Stimulated activated naive CD4-positive, alpha-beta T cell (primary cell): ENCODE measurements around the gene ACACB.
A peak's percentile ranks its signal among the peaks of the same experiment; 100 is the strongest.

Experiments
- DNase-seq, 6 experiments: peaks; one replicate each; lab custom pipeline; 2025; lab: John Stamatoyannopoulos, UW

ACACB gene

GRCh38 chr12:109115758-109116610, at the start of gene ACACB:
TSS of gene ACACB (plus strand) at chr12:109116587. CDS start at chr12:109139406, 22,819 bp downstream.
- no peak for DNase-seq

DNA sequence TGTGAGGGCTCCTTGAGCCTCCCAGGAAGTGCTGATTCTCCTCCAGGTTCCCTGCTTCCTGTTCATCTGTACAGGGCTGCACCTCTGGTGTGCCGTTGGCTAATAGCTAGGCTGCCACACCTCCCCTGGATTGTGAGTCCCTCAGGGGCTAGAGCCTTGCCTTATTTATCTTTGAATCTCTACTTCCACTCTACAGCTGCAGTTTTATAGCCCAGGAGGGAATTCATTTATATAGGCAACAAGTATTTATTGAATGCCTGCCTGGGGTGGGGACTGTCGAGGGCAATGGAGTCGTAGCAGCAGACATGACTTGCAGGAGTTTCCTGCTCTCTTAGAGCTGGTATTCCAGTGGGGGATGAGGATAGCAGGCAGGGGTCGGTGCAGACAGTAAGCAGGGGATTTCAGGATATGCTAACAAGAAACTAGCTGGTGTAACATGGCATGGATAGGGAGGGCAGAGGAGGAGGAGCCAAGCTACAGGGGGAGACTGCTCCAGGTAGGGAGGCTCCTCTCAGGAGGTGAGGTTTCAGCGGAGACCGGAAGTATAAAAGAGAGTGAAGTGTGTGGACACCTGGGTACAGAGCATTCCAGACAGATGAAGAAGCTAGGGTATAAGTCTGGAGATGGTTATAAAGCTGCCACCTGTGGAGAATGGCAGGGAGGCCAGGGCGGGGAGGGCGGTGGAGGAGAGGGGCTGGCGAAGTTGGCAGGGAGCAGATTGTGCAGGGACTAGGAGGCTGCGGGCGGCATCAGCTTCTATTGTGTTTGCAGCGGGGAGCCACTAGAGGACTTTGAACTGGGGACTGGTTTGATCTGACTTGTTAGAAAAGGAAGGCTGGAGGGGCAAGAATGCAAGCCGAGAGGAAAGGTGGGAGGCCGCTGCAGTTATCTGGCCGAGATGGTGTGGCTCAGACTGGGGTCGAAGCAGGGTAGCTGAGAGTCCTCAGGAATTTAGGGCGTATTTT, 46.8 kb upstream of the ACACB start:
- no peak for DNase-seq

GRCh38 chr12:109074866-109075265, 41.5 kb upstream of the ACACB start:
- no peak for DNase-seq

DNA sequence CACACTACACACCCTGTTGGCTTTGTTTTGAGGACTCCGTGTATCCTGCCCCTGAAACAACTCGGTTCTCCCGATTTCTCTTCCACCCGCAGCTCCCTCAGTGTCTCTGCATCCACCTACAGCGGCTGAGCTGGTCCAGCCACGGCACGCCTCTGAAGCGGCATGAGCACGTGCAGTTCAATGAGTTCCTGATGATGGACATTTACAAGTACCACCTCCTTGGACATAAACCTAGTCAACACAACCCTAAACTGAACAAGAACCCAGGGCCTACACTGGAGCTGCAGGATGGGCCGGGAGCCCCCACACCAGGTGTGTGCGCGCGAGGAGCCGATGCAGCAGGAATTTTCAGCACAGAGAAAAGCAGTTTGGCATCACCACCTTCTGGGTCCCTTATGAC, 33.6 kb upstream of the ACACB start:
- no peak for DNase-seq

DNA sequence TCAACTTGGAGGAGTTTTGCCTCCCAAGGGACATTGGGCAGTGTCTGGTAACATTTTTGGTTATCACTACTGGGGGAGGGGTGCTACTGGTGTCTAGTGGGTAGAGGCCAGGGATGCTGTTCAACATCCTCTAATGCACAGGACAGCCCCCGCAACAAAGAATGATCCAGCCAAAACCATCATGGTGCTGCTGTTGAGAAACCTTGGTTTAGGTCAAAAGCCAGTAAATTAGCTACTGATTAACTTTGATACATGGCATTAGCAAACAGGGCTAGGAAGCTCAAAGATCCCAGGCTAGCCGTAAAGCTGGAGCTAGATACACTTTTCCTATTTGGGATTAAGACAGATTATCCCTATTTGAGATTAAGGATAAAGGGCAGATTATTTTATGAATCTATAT, 32.0 kb upstream of the ACACB start:
- no peak for DNase-seq

GRCh38 chr12:109085590-109085989, 30.8 kb upstream of the ACACB start:
- no peak for DNase-seq

GRCh38 chr12:109087250-109087649, 29.1 kb upstream of the ACACB start:
- DNase-seq = no peak

DNA sequence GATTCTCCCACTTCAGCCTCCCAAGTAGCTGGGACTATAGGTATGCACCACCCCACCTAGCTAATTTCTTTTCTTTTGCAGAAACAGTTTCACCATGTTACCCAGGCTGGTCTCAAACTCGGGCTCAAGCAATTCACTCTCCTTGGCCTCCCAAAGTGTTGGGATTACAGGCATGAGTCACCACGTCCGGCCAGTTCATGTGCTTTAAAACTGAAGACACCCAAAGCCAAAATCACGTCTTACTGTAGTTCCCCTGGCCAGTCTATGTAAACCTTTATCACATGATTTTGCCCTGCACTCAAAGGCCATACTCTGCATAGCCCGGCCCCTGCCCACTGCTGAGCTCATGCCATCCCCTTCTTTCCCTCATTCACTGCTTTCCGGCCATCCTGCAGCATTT, 27.6 kb upstream of the ACACB start:
- no peak for DNase-seq

DNA sequence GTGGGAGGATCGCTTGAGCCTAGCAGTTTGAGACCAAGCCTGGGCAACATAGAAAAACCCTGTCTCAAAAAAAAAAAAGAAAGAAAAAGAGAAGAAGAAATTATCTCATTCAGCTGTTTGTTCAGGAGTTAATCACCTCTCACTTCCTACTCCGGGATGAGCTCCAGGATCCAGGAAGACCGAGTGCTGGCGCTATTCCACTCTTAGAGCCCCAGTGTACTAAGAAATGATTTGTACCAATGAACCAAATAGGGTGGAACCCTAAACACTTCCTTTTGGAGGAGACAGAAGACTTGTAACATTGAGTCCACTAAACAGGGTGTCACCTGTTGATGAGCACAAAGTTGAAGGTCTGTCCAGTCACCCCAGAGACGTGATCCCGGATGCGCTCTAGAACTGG, 26.7 kb upstream of the ACACB start:
- DNase-seq = no peak

DNA sequence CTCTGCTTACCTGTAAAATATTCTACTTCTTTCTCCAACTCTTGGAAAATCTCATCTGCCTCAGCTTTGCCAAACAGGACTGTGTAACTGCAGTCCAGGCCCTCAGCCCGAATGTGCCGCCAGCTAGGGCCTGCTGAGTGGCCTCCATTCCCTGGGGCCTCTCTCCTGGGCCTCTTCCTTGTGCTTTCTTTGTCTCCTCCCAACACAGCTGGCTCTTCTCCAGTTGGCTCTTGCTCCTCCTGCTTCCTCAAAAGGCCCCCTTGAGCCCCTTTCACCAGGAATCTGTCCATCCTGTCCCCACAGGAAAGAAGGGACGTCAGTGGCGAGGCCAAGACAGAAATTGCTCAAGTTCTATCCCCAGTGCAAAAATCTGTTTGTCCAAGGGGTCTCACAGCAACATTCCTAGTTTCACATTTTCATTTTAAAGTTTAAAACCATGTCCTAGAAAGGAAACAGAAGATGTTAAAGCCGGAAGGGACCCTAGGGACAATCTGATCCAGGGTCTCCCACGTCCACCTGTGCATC, 23.8 kb upstream of the ACACB start:
- DNase-seq = no peak

DNA sequence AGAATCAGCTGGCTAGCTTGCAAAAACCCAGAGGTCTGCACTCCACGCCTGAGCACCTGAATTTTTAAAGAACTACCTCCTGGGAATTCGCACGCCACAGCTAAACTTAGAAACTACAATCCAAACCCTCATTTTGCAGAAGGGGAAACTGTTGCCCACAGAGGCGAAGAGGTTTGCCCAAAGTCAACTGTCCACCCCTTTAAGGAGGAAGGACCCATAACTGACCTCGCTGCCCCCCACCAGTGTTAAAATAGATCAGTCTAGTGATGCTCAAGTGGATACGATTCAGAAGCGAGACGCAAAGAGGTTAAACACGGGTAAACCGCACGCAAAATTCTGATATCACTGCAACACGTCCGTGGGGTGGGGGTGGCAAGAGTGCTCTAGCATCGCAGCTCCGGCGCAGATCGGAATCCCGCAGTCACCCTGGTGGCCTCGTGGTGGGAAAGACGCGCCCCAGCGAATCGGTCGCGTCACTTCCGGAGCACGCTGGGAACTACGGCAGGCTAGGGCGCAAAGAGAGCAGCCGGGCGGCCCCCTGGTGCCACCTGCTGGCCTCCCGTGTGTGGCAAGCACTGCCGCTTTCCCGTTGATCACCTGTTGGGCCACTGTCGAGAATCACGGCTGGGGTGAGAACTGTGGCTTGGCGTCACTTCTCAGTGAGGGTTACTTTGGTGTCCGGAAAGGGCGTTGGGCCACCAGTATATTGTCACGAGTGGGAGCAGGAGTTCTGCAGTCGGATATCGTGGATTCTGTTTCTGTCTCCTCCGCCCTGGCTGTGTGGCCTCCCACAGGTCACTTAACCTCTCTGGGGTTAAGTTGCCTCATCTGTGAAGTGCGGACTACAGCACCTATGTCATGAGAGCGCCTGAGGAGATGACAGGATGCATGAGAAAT, 23.1 kb upstream of the ACACB start, which contains the start of gene ALKBH2:
TSS of gene ALKBH2 (minus strand) at position 451 of the 897 bp plus-strand sequence. CDS start 686 bp downstream, outside the sequence.
- DNase-seq = peak; percentile 88 to 94 (median 92)

DNA sequence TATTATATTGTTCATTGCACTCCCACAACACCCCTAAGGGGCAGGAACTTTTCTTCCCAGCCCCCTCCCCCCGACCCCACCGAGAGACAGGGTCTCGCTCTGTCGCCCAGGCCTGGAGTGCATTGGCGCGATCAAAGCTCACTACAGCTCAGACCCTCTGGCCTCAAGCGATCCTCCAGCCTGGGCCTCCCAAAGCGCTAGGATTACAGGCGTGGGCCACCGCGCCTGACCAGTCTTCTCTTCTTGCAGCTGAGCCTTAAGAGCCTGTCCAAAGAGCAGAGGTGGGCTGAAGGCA, 19.3 kb upstream of the ACACB start:
- DNase-seq = no peak

DNA sequence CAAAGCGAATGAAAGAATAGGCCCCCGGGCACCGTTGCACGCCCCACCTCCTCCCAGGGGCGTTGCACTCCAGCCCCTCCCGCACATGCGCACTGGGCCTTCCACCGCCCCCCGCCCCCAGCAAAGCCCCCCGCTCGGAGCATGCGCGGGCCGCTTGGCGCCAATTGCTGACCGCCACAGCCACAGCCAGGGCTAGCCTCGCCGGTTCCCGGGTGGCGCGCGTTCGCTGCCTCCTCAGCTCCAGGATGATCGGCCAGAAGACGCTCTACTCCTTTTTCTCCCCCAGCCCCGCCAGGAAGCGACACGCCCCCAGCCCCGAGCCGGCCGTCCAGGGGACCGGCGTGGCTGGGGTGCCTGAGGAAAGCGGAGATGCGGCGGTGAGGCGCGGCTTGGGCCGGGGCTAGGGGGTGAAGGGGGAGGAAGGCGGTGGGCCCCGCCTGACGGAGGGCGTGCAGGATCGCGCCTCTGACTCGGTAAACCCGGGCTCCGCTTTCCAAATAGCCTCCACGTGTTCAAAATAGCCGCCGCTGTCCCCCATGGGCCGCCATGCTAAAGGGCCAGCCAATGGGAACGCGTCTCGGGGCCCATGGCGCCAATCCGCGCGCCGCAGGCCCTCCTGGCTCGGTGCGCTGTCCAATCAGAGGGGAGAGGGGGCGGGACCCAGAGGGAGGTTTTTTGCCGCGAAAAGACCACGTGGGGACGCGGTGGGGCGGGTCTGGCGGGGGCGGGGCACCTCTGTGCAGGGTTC, 18.8 kb upstream of the ACACB start, which contains the start of gene UNG:
TSS of gene UNG (plus strand) at position 163 of the 748 bp plus-strand sequence. CDS start at position 246, 83 bp downstream.
- DNase-seq = peak; percentile 91 to 96 (median 94)

DNA sequence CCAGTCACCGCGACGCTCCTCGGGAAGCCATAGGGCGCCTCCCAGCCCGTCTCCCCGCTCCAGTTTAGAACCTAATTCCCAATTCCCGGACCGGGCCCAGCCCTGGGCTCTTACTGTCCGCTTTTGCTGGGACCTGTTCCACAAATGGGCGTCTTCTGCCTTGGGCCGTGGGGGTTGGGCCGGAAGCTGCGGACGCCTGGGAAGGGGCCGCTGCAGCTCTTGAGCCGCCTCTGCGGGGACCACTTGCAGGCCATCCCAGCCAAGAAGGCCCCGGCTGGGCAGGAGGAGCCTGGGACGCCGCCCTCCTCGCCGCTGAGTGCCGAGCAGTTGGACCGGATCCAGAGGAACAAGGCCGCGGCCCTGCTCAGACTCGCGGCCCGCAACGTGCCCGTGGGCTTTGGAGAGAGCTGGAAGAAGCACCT, 18.2 kb upstream of the ACACB start:
- DNase-seq = peak in 2 of 6 experiments; percentile 44 to 61

- no peak for DNase-seq
These were observed 17.7 kb upstream of the ACACB start for GRCh38 chr12:109098651-109099050.

- DNase-seq = no peak
These were observed 16.9 kb upstream of the ACACB start for GRCh38 chr12:109099431-109100020.

DNA sequence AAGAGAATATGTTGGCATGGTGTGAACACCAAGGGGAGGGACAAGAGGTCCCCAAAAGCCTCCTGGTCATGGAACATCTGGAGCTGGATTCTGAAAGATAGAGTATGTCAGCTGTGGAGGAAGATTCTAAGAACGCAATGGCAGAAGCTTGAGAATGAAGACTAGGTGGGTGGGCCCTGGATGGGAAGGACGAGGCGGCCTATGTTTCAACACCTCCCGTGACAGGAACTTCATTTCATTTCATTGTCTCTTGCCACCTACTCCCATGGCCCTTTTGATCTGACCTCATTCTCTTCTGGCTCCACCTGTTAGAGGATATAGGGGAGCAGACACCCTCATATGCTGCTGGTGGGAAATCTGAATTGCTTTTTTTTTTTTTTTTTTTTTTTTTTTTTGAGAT, 15.6 kb upstream of the ACACB start:
- DNase-seq = no peak

- DNase-seq = no peak
These were observed 13.9 kb upstream of the ACACB start for GRCh38 chr12:109102491-109102890.

DNA sequence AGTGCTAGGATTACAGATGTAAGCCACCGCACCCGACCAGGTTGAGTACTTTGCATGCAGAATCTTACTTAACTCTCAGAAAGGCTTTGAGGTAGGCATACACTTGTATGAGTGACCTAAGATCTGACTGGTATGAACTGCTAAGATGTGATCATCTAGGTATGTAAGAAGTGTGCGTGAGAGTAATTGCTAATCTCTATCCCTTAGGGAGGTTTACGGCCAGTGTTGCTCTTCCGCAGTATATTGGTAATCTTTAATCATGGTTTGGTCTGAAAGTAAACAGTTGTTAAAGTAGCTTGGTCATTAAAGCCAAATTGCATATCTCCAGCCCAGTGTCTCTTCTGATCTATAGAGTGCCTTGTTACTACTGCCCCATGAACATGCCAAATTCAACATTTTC, 11.2 kb upstream of the ACACB start:
- DNase-seq = no peak

DNA sequence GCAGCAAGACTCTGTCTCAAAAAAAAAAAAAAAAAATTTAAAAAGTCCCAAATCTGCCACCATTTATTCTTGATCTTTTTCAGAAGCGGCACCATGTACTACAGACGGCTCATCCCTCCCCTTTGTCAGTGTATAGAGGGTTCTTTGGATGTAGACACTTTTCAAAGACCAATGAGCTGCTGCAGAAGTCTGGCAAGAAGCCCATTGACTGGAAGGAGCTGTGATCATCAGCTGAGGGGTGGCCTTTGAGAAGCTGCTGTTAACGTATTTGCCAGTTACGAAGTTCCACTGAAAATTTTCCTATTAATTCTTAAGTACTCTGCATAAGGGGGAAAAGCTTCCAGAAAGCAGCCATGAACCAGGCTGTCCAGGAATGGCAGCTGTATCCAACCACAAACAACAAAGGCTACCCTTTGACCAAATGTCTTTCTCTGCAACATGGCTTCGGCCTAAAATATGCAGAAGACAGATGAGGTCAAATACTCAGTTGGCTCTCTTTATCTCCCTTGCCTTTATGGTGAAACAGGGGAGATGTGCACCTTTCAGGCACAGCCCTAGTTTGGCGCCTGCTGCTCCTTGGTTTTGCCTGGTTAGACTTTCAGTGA, 6.5 kb upstream of the ACACB start:
- no peak for DNase-seq
